COR-L47 (cell line): ENCODE data around the gene KCTD12.

ENCODE experiments used
- DNase-seq: peaks from one replicate; lab custom pipeline; 2025; lab: John Stamatoyannopoulos, UW

Gene KCTD12

GRCh38 chr13:76887076-76887563, 915 bp upstream of the KCTD12 start:
- DNase-seq = no peak

- no peak for DNase-seq
These were observed 257 bp downstream of the KCTD12 start for GRCh38 chr13:76886005-76886291.

GRCh38 chr13:76885203-76886004, 801 bp downstream of the KCTD12 start:
- peak; percentile 76 for DNase-seq

- no peak for DNase-seq
These were observed 1.4 kb downstream of the KCTD12 start for GRCh38 chr13:76884907-76885202.

- DNase-seq = no peak
These were observed 1.9 kb downstream of the KCTD12 start for GRCh38 chr13:76884186-76884906.

GRCh38 chr13:76883236-76883635, 3.0 kb downstream of the KCTD12 start:
- DNase-seq = no peak

GRCh38 chr13:76882431-76882830, 3.8 kb downstream of the KCTD12 start:
- DNase-seq = no peak

GRCh38 chr13:76879883-76880270, 6.3 kb downstream of the KCTD12 start:
- DNase-seq = no peak

- DNase-seq = no peak
These were observed 6.9 kb downstream of the KCTD12 start for GRCh38 chr13:76879203-76879882.

GRCh38 chr13:76878043-76878442, 8.2 kb downstream of the KCTD12 start:
- DNase-seq = no peak

- DNase-seq = no peak
These were observed 10.9 kb downstream of the KCTD12 start for GRCh38 chr13:76875271-76875815.

- DNase-seq = no peak
These were observed 11.7 kb downstream of the KCTD12 start for GRCh38 chr13:76874479-76874878.

GRCh38 chr13:76873445-76873844, 12.8 kb downstream of the KCTD12 start:
- no peak for DNase-seq

- DNase-seq = no peak
These were observed 13.5 kb downstream of the KCTD12 start for GRCh38 chr13:76872675-76873074.

- DNase-seq = no peak
These were observed 14.8 kb downstream of the KCTD12 start for GRCh38 chr13:76871432-76871831.

GRCh38 chr13:76868371-76868770, 17.8 kb downstream of the KCTD12 start:
- DNase-seq = no peak

GRCh38 chr13:76865996-76866503, 20.2 kb downstream of the KCTD12 start:
- no peak for DNase-seq

- DNase-seq = no peak
These were observed 21.1 kb downstream of the KCTD12 start for GRCh38 chr13:76865109-76865508.

GRCh38 chr13:76864259-76864658, 21.9 kb downstream of the KCTD12 start:
- DNase-seq = no peak

- DNase-seq = no peak
These were observed 23.2 kb downstream of the KCTD12 start for GRCh38 chr13:76863022-76863421.

- DNase-seq = no peak
These were observed 24.3 kb downstream of the KCTD12 start for GRCh38 chr13:76861859-76862258.

GRCh38 chr13:76860706-76861105, 25.5 kb downstream of the KCTD12 start:
- no peak for DNase-seq

GRCh38 chr13:76854894-76855293, 31.3 kb downstream of the KCTD12 start:
- DNase-seq = no peak
